SKM-1 (cell line): ENCODE results near the gene DPM1.

Experiments
- DNase-seq: peaks from one replicate; lab custom pipeline; 2025; ENCODE audit not compliant: unreplicated experiment; lab: John Stamatoyannopoulos, UW

The DPM1 gene

DNA sequence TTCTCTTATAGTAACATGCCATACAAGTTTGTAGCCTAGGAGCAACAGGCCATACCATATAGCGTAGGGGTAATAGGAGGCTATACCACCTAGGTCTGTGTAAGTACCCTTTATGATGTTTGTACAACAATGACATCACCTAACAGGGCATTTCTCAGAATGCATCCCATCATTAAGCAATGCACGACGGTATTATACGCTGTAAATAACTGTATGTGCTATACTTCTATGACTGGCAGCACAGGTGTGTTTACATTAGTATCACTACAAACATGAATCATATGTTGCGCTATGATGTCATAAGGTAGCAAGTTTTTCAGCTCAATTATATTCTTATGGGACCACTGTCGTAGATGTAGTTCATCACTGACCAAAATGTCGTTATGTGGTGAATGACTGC lies 58.1 kb downstream of the DPM1 start:
- no peak for DNase-seq

GRCh38 chr20:50898475-50898874 lies 59.9 kb downstream of the DPM1 start:
- no peak for DNase-seq

DNA sequence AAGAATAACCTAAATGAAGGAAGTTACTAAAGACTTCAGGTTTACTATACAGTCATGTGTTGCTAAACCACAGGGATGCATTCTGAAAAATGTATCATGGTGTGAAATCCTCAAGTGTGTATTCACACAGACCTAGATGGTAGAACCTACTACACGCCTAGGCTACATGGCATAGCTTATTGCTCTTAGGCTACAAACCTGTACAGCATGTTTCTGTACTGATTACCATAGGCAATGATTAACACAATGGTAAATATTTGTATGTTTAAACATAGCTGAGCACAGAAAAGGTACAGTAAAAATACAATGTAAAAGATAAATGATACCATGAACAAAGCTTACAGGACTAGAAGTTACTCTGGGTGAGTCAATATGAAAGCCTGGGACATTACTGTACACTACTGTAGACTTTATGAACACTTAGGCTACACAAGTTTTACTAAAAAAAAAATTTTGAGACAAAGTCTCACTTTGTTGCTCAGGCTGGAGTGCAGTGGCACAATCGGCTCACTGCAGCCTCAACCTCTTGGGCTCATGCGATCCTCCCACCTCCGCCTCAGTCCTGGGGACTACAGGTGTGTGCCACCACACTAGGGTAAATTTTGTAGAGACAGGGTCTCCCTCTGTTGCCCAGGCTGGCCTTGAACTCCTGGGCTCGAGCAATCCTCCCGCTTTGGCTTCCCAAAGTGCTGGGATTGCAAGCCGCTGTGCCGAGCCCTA lies 63.1 kb downstream of the DPM1 start:
- DNase-seq, result no peak

- no peak for DNase-seq
Measured at GRCh38 chr20:50893620-50894019, 64.7 kb downstream of the DPM1 start.

GRCh38 chr20:50892394-50892793 lies 65.9 kb downstream of the DPM1 start:
- no peak for DNase-seq

DNA sequence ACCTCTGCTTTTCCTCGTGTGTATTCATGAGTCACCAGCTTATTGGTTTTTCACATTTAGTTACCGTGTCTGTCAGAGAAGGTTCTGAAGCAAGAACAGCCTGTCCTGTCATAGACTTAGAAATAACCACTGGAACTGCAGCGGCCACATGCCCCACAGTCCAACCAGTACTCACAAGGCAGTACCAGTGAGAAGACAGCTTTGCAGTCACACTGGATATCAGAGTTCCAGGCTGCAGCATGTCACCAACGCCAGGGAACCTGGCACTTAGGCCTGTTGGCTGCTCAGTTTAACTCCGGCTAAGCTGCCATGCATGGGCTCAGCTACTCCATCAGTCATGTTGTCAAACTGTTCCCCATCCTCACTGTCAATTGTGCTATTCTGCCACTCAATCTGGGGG lies 67.2 kb downstream of the DPM1 start:
- no peak for DNase-seq

- DNase-seq, result no peak
Measured at GRCh38 chr20:50887576-50887975, 70.8 kb downstream of the DPM1 start.

- DNase-seq, result no peak
Measured at GRCh38 chr20:50886184-50886790, 72.0 kb downstream of the DPM1 start.

GRCh38 chr20:50885781-50886180 lies 72.6 kb downstream of the DPM1 start:
- DNase-seq, result no peak

DNA sequence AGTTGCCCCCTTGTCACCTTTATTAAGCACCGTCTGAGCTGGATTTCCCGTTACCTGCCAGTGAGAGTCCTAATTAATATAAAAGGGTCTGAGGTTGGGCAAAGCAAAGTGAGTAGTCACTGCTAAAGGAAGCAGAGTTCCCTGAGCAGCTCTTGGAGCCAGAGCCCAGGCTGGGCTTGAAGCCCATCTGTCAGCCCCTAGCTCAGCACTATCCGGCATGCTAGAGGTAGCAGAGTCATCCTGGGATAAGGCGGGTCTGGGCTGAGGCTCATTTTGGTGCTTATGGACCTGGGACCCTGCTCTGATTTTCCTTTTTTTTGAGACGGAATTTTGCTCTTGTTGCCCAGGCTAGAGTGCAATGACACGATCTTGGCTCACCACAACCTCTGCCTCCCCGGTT lies 73.3 kb downstream of the DPM1 start:
- no peak for DNase-seq
